Measurements from ENCODE around the gene PCDHGA9.

PCDHGA9 gene

GRCh38 chr5:141359790-141360426 is 42.7 kb upstream of the PCDHGA9 start, which contains the start of gene PCDHGB2:
TSS of gene PCDHGB2 (plus strand) at chr5:141359994. CDS start at chr5:141360136, 142 bp downstream.
- TF ChIP-seq, protein P1, sequence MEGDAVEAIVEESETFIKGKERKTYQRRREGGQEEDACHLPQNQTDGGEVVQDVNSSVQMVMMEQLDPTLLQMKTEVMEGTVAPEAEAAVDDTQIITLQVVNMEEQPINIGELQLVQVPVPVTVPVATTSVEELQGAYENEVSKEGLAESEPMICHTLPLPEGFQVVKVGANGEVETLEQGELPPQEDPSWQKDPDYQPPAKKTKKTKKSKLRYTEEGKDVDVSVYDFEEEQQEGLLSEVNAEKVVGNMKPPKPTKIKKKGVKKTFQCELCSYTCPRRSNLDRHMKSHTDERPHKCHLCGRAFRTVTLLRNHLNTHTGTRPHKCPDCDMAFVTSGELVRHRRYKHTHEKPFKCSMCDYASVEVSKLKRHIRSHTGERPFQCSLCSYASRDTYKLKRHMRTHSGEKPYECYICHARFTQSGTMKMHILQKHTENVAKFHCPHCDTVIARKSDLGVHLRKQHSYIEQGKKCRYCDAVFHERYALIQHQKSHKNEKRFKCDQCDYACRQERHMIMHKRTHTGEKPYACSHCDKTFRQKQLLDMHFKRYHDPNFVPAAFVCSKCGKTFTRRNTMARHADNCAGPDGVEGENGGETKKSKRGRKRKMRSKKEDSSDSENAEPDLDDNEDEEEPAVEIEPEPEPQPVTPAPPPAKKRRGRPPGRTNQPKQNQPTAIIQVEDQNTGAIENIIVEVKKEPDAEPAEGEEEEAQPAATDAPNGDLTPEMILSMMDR (IDR thresholded peaks at IDR 0.05; ENCODE audit: low read depth, low read length): 0 out of 2 replicates have a peak, but pooled peaks have one; percentile 2
- Histone ChIP-seq H3K9me3 (ENCODE audit: severe bottlenecking) (peaks cover 23% of the 10 kb centered on the region), H3K4me3 (ENCODE audit: low read depth, low read length) (no peak within 1 kb of the TSS), H3K36me3 (no peaks in the 10 kb centered on the region), H3K27ac (no peak within 1 kb of the TSS), H3K27me3 (ENCODE audit: insufficient read depth, low read depth, severe bottlenecking) (no peaks in the 10 kb centered on the region)
- no peak for DNase-seq

- peaks cover 23% of the 10 kb centered on the region for H3K9me3 ChIP-seq (ENCODE audit: severe bottlenecking)
- no peaks in the 10 kb centered on the region for H3K27me3 ChIP-seq (ENCODE audit: insufficient read depth, low read depth, severe bottlenecking)
- H3K4me3 ChIP-seq (ENCODE audit: low read depth, low read length): no peak overlapping the region
- H3K27ac ChIP-seq: no peak overlapping the region
- no peak for DNase-seq
- H3K36me3 ChIP-seq: no peaks in the 10 kb centered on the region
- TF ChIP-seq, protein P1 (IDR thresholded peaks at IDR 0.05; ENCODE audit: low read depth, low read length): no peak
Observed at GRCh38 chr5:141360685-141361084, 41.9 kb upstream of the PCDHGA9 start.

GRCh38 chr5:141362719-141363118 is 39.9 kb upstream of the PCDHGA9 start:
- peaks cover 20% of the 10 kb centered on the region for H3K9me3 ChIP-seq (ENCODE audit: severe bottlenecking)
- no peak overlapping the region for H3K27ac ChIP-seq
- no peaks in the 10 kb centered on the region for H3K36me3 ChIP-seq
- no peak for DNase-seq
- H3K27me3 ChIP-seq (ENCODE audit: insufficient read depth, low read depth, severe bottlenecking): no peaks in the 10 kb centered on the region
- TF ChIP-seq, protein P1 (IDR thresholded peaks at IDR 0.05; ENCODE audit: low read depth, low read length): no peak
- no peak overlapping the region for H3K4me3 ChIP-seq (ENCODE audit: low read depth, low read length)

DNA sequence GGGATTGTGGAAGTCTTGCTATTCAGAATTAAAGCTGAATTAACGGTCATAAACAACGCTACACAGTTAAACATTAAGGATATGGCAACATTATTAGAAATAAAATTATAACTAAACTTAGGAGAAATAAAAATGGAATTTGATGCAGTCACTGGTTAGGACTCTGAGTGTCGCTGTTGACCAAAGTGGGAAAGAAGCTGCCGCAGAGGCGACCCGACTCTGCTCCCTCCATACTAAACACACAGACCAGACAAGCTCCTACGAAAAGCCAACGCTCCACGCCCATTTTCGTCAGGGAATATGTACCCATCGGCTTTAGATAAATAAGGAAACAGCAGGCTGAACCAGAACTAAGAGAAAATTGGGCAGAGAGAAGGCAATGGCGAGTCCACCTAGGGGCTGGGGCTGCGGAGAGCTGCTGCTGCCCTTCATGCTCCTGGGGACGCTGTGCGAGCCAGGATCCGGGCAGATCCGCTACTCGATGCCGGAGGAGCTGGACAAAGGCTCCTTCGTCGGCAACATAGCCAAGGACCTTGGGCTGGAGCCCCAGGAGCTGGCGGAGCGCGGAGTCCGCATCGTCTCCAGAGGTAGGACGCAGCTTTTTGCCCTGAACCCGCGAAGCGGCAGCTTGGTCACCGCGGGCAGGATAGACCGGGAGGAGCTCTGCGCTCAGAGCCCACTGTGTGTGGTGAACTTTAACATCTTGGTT is 38.5 kb upstream of the PCDHGA9 start, which contains the start of gene PCDHGA5:
PCDHGA5 (plus strand) TSS at position 211 of the 709 bp plus-strand sequence; CDS start at position 380, 169 bp downstream.
- TF ChIP-seq, protein P1 (IDR thresholded peaks at IDR 0.05; ENCODE audit: low read depth, low read length): no peak
- H3K9me3 ChIP-seq (ENCODE audit: severe bottlenecking): peaks cover 20% of the 10 kb centered on the region
- no peak within 1 kb of the TSS for H3K4me3 ChIP-seq (ENCODE audit: low read depth, low read length)
- H3K27ac ChIP-seq: no peak within 1 kb of the TSS
- H3K36me3 ChIP-seq: no peaks in the 10 kb centered on the region
- H3K27me3 ChIP-seq (ENCODE audit: insufficient read depth, low read depth, severe bottlenecking): no peaks in the 10 kb centered on the region
- DNase-seq: no peak

GRCh38 chr5:141366016-141366896 is 36.3 kb upstream of the PCDHGA9 start:
- H3K27me3 ChIP-seq (ENCODE audit: insufficient read depth, low read depth, severe bottlenecking): no peaks in the 10 kb centered on the region
- H3K4me3 ChIP-seq (ENCODE audit: low read depth, low read length): no peak overlapping the region
- H3K36me3 ChIP-seq: no peaks in the 10 kb centered on the region
- TF ChIP-seq, protein P1 (IDR thresholded peaks at IDR 0.05; ENCODE audit: low read depth, low read length): no peak
- no peak overlapping the region for H3K27ac ChIP-seq
- peaks cover 23% of the 10 kb centered on the region for H3K9me3 ChIP-seq (ENCODE audit: severe bottlenecking)
- DNase-seq: no peak
